Endothelial cell of umbilical vein (primary cell): Measurements from ENCODE around the gene IQCB1. TPM values are rescaled to one million over a fixed set of nuclear protein-coding genes. Genes with fewer than 3 reads are reported as not detected.

Experiments
- BruUV-seq: library from RNA; stranded (reverse); fragments of 400-500 nt; replicated peaks from 2 replicates; lab custom pipeline; 2021; lab: Mats Ljungman, UMichigan
- CTCF ChIA-PET: fragments of 300-600, 350-600 bp; sonication (Branson Sonifier 250); formaldehyde crosslinking; loops from one replicate; lab custom pipeline; 2021; ENCODE audit warnings: antibody characterized with exemption, inconsistent platforms; lab: Charles Lee
- POLR2A ChIA-PET: fragments of 300-600, 350-600 bp; sonication (Branson Sonifier 250); formaldehyde crosslinking; loops from one replicate; lab custom pipeline; 2021; ENCODE audit warnings: antibody characterized with exemption, inconsistent platforms; lab: Charles Lee
- DNase-seq: peaks from one replicate; pipeline ENCODE4 v3.0.0-alpha.2; 2011; ENCODE audit warnings: low read depth, low spot score
- FAIRE-seq: peaks from 2 replicates; lab custom pipeline; 2011; peaks lifted over from hg19 to GRCh38; lab: Jason Lieb, UNC
- H2AFZ ChIP-seq: 2 replicates; pipeline ENCODE4 v1.6.0; 2012; ENCODE audit warnings: low read depth, low read length, control low read depth, inconsistent platforms
- H3K27ac ChIP-seq: 2 replicates; pipeline ENCODE4 v1.5.1; 2011; ENCODE audit warnings: low read depth, mild to moderate bottlenecking, control low read depth, low read length, moderate library complexity; ENCODE audit not compliant: insufficient read depth
- H3K27me3 ChIP-seq, 2 experiments: 2 replicates each; pipeline versions ENCODE4 v1.6.0 to v1.6.1; 2011; ENCODE audit warnings: low read length in 2 of 2, mixed read lengths in 1 of 2; ENCODE audit not compliant: control insufficient read depth in 2 of 2, insufficient read depth in 2 of 2
- H3K36me3 ChIP-seq, 2 experiments: 2 replicates in 1 of 2; 3 replicates in 1 of 2; pipeline ENCODE4 v1.5.1; 2011; ENCODE audit warnings: low read length in 2 of 2, mild to moderate bottlenecking in 1 of 2, moderate library complexity in 1 of 2; ENCODE audit not compliant: control insufficient read depth in 2 of 2, insufficient read depth in 2 of 2; ENCODE audit errors: extremely low read depth in 1 of 2
- H3K4me1 ChIP-seq: 3 replicates; pipeline ENCODE4 v1.5.1; 2011; ENCODE audit warnings: mild to moderate bottlenecking, low read length; ENCODE audit not compliant: control insufficient read depth, insufficient read depth; ENCODE audit errors: extremely low read depth
- H3K4me2 ChIP-seq: 2 replicates; pipeline ENCODE4 v1.6.1; 2011; ENCODE audit warnings: low read length, control low read depth, mixed read lengths; ENCODE audit not compliant: insufficient read depth
- H3K4me3 ChIP-seq, 3 experiments: fragments of 200-600 bp in 1 of 3; sonication (generic), shearing (Covaris generic) in 1 of 3; replicated peaks in 1 of 3; 2 replicates each; pipeline ENCODE4 v1.5.1; 2011 to 2016; ENCODE audit warnings: control low read depth in 3 of 3, low read length in 3 of 3, mild to moderate bottlenecking in 2 of 3, inconsistent platforms in 1 of 3, low read depth in 1 of 3, moderate library complexity in 1 of 3; ENCODE audit not compliant: insufficient read depth in 1 of 3
- H3K79me2 ChIP-seq: 2 replicates; pipeline ENCODE4 v1.6.0; 2012; ENCODE audit warnings: low read length, inconsistent platforms; ENCODE audit not compliant: control insufficient read depth, insufficient read depth
- H3K9ac ChIP-seq: replicated peaks from 2 replicates; pipeline ENCODE3; 2011; ENCODE audit warnings: low read length, control low read depth; ENCODE audit not compliant: insufficient read depth; ENCODE audit errors: extremely low read depth
- H3K9me1 ChIP-seq: replicated peaks from 3 replicates; pipeline ENCODE4 v1.6.0; 2011; ENCODE audit warnings: mild to moderate bottlenecking, low read length; ENCODE audit not compliant: control insufficient read depth, insufficient read depth; ENCODE audit errors: extremely low read depth
- H3K9me3 ChIP-seq: replicated peaks from 2 replicates; pipeline ENCODE4 v1.5.1; 2012; ENCODE audit warnings: low read length, inconsistent platforms; ENCODE audit not compliant: control insufficient read depth, insufficient read depth
- H4K20me1 ChIP-seq: replicated peaks from 2 replicates; pipeline ENCODE3; 2011; ENCODE audit warnings: mild to moderate bottlenecking, low read length; ENCODE audit not compliant: control insufficient read depth, insufficient read depth; ENCODE audit errors: extremely low read depth
- EZH2 ChIP-seq: IDR thresholded peaks from 2 replicates; pipeline ENCODE4 v1.6.1; 2012; ENCODE audit warnings: borderline replicate concordance, low read depth, mild to moderate bottlenecking, moderate library complexity, low read length, inconsistent platforms; ENCODE audit not compliant: severe bottlenecking
- FOS ChIP-seq: IDR thresholded peaks from 2 replicates; pipeline ENCODE4 v1.6.1; 2011; ENCODE audit warnings: mild to moderate bottlenecking, low read length, moderate library complexity, borderline replicate concordance; ENCODE audit not compliant: insufficient read depth
- GATA2 ChIP-seq: IDR thresholded peaks from 2 replicates; pipeline ENCODE4 v1.7.0; 2011; ENCODE audit warnings: low read depth, mild to moderate bottlenecking, moderate library complexity, mixed read lengths, low read length; ENCODE audit not compliant: insufficient read length, insufficient read depth
- JUN ChIP-seq: IDR thresholded peaks from 2 replicates; pipeline ENCODE4 v1.6.1; 2011; ENCODE audit warnings: borderline replicate concordance, low read depth; ENCODE audit not compliant: insufficient read length, insufficient read depth
- MYC ChIP-seq: IDR thresholded peaks from one replicate; pipeline ENCODE4 v1.6.1; 2011; ENCODE audit warnings: mild to moderate bottlenecking, low read depth, low read length
- POLR2A ChIP-seq: IDR thresholded peaks from 2 replicates; pipeline ENCODE4 v1.6.1; 2012; ENCODE audit warnings: low read depth, mild to moderate bottlenecking, control low read depth, low read length
- POLR2AphosphoS5 ChIP-seq: IDR thresholded peaks from 2 replicates; pipeline ENCODE4 v1.6.1; 2012; ENCODE audit warnings: low read depth, mild to moderate bottlenecking, control low read depth, low read length, moderate library complexity; ENCODE audit not compliant: insufficient read depth
- dilution Hi-C: fragments of 300-500 bp; cut with MboI; formaldehyde crosslinking; loops from one replicate; pipeline ENCODE4 v1.15.0; 2019; ENCODE audit warnings: low sequenced_read_pairs; ENCODE audit not compliant: extremely low pct_ligation_motif_present
- intact Hi-C: fragments of 100-400 bp; cut with micrococcal nuclease; formaldehyde crosslinking; loops from one replicate; pipeline ENCODE4 v1.10.0; 2022
- polyA plus RNA-seq, 4 experiments: library from polyadenylated mRNA; depleted of rRNA in 3 of 4; stranded (reverse) in 3 of 4; unstranded in 1 of 4; fragments of >200 nt; gene quantifications; 2 replicates each; pipeline versions ENCODE4 v1.2.1 to v1.2.3, GENCODE V29; 2011 to 2012; ENCODE audit warnings: missing spikeins in 1 of 4
- total RNA-seq: library from RNA; stranded (reverse); gene quantifications from 2 replicates; pipeline ENCODE4 v1.2.3, GENCODE V29; 2021
- TF ChIP-seq, protein P1 (sequence below), 2 donors: IDR thresholded peaks; 1 replicate in 1 of 2; 2 replicates in 1 of 2; pipeline ENCODE4 v1.5.1; 2011; ENCODE audit warnings: low read length in 2 of 2, mild to moderate bottlenecking in 2 of 2, moderate library complexity in 2 of 2, control low read depth in 1 of 2, inconsistent platforms in 1 of 2, low read depth in 1 of 2; ENCODE audit not compliant: insufficient read depth in 1 of 2; ENCODE audit errors: extremely low read depth in 1 of 2
- TF ChIP-seq, protein P2 (sequence below): IDR thresholded peaks from 2 replicates; pipeline ENCODE4 v1.6.1; 2011; ENCODE audit not compliant: insufficient read depth, insufficient read length

The IQCB1 gene
- total and polyA plus RNA-seq, 2 donors (not counting 3 experiments of a cell fraction or from before 2014, with no cell fraction given): 9.9 to 22.0 TPM

DNA sequence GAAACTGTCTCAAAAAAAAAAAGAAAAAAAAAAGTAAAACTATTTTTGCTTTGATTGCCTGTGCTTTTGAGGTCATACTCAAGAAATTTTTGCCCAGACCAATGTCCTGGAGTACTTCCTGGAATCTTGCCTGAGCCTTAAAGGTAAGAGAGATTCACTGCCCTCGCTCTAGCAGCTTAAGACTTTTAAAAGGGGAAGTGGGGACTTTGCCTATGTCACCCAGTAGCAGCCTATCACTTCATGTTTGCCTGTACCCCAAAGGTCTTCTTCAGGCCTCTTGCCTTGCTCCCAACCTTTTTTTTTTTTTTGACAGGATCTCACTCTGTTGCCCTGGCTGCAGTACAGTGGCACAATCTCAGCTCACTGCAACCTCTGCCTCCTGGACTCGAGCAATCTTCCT lies 66.4 kb downstream of the IQCB1 start:
- ChIA-PET CTCF (no interaction called here), POLR2A (no interaction called here)
- no peak overlapping the region for H3K9ac ChIP-seq
- no peaks in the 10 kb centered on the region for H3K4me1 ChIP-seq
- H2AFZ ChIP-seq: no peak overlapping the region
- DNase-seq: no peak
- no peaks in the 10 kb centered on the region for H3K9me1 ChIP-seq
- no TSS peak for BruUV-seq
- H3K79me2 ChIP-seq: no peaks in the 10 kb centered on the region
- TF ChIP-seq JUN (no peak), GATA2 (no peak), FOS (no peak), POLR2A (no peak), POLR2AphosphoS5 (no peak), MYC (no peak), EZH2 (no peak)
- TF ChIP-seq, protein P1, sequence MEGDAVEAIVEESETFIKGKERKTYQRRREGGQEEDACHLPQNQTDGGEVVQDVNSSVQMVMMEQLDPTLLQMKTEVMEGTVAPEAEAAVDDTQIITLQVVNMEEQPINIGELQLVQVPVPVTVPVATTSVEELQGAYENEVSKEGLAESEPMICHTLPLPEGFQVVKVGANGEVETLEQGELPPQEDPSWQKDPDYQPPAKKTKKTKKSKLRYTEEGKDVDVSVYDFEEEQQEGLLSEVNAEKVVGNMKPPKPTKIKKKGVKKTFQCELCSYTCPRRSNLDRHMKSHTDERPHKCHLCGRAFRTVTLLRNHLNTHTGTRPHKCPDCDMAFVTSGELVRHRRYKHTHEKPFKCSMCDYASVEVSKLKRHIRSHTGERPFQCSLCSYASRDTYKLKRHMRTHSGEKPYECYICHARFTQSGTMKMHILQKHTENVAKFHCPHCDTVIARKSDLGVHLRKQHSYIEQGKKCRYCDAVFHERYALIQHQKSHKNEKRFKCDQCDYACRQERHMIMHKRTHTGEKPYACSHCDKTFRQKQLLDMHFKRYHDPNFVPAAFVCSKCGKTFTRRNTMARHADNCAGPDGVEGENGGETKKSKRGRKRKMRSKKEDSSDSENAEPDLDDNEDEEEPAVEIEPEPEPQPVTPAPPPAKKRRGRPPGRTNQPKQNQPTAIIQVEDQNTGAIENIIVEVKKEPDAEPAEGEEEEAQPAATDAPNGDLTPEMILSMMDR (IDR thresholded peaks at IDR 0.05; ENCODE audit: extremely low read depth in 1 of 2, insufficient read depth in 1 of 2, low read depth in 1 of 2, low read length in 2 of 2): no peak
- TF ChIP-seq, protein P2, sequence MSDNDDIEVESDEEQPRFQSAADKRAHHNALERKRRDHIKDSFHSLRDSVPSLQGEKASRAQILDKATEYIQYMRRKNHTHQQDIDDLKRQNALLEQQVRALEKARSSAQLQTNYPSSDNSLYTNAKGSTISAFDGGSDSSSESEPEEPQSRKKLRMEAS: no peak
- FAIRE-seq: no peak
- H3K36me3 ChIP-seq: peaks cover 3 to 7% of the 10 kb centered on the region in 2 experiments
- dilution Hi-C loops (no loop called here), intact Hi-C loops (no loop called here)
- H3K4me2 ChIP-seq: no peak overlapping the region
- H3K27ac ChIP-seq: no peak overlapping the region
- no peaks in the 10 kb centered on the region for H4K20me1 ChIP-seq
- H3K4me3 ChIP-seq: no peak overlapping the region
- H3K9me3 ChIP-seq: no peaks in the 10 kb centered on the region
- H3K27me3 ChIP-seq: peaks cover 0 to 2% of the 10 kb centered on the region in 2 experiments
